ENCODE measurements around the gene WBP1.

DNA sequence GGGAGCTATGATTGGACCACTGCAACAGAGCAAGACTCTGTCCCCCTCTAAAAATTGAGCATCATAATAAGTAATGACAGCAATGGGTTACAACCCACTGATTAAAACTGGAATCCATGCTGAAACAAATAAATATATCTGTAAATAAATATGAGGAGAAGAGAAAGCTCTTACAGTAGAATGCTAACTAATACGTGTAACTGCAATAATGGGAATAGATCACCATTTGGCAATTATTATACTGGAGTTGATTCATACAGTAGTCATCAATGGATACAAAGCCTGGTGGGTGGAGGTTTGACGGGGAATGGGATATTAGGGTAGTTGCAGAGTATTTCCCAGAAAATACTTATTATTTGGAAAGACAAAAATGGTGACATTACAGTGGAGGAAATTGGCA lies 9.5 kb upstream of the WBP1 start:
- TF ChIP-seq EZH2 (IDR thresholded peaks at IDR 0.05; ENCODE audit: borderline replicate concordance, low read depth, low read length, severe bottlenecking) (no peak), MYC (IDR thresholded peaks at IDR 0.05; ENCODE audit: low read depth, low read length) (no peak), POLR2A (IDR thresholded peaks at IDR 0.05; ENCODE audit: low read depth, low read length) (no peak), CTCF (IDR thresholded peaks at IDR 0.05; ENCODE audit: extremely low read depth in 1 of 2, insufficient read depth in 1 of 2, low read depth in 1 of 2, low read length in 2 of 2) (no peak), GATA2 (IDR thresholded peaks at IDR 0.05; ENCODE audit: insufficient read depth, insufficient read length, low read depth, low read length) (no peak), POLR2AphosphoS5 (IDR thresholded peaks at IDR 0.05; ENCODE audit: insufficient read depth, low read depth, low read length) (no peak)

All from endothelial cell of umbilical vein (primary cell).